ENCODE results near the gene KCNH2. TPM values are rescaled to one million over a fixed set of nuclear protein-coding genes. Genes with fewer than 3 reads are reported as not detected.

The KCNH2 gene
- total and polyA plus RNA-seq, 2 of the 13 experiments (the other 11 are each of a cell fraction or from before 2014, with no cell fraction given), result 0.09 to 0.11 TPM

- TF ChIP-seq, protein P1, sequence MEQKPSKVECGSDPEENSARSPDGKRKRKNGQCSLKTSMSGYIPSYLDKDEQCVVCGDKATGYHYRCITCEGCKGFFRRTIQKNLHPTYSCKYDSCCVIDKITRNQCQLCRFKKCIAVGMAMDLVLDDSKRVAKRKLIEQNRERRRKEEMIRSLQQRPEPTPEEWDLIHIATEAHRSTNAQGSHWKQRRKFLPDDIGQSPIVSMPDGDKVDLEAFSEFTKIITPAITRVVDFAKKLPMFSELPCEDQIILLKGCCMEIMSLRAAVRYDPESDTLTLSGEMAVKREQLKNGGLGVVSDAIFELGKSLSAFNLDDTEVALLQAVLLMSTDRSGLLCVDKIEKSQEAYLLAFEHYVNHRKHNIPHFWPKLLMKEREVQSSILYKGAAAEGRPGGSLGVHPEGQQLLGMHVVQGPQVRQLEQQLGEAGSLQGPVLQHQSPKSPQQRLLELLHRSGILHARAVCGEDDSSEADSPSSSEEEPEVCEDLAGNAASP (CRISPR knock-in tag; IDR thresholded peaks at IDR 0.05; ENCODE audit: borderline replicate concordance), result no peak
- TF ChIP-seq ZNF564 (CRISPR knock-in tag; IDR thresholded peaks at IDR 0.05) (no peak; the same call in 1 of the 2 replicates), PRDM15 (CRISPR knock-in tag; IDR thresholded peaks at IDR 0.05) (no peak), BCLAF1 (IDR thresholded peaks at IDR 0.05) (no peak), ZMYM2 (CRISPR knock-in tag; IDR thresholded peaks at IDR 0.05) (no peak), MTF1 (CRISPR knock-in tag; IDR thresholded peaks at IDR 0.05) (no peak), ZNF83 (CRISPR knock-in tag; IDR thresholded peaks at IDR 0.05; ENCODE audit: borderline replicate concordance) (no peak), NR1H2 (CRISPR knock-in tag; IDR thresholded peaks at IDR 0.05; ENCODE audit: borderline replicate concordance, low read depth) (no peak), POLR2A (IDR thresholded peaks at IDR 0.05; ENCODE audit: insufficient read depth in 1 of 2, low read depth in 2 of 2, low read length in 2 of 2) (no peak), ZNF280D (CRISPR knock-in tag; IDR thresholded peaks at IDR 0.05) (no peak), ZNF616 (CRISPR knock-in tag; IDR thresholded peaks at IDR 0.05; ENCODE audit: low read depth) (no peak), KDM2A (CRISPR knock-in tag; IDR thresholded peaks at IDR 0.05; ENCODE audit: borderline replicate concordance, low read depth) (no peak), RFX1 (IDR thresholded peaks at IDR 0.05) (no peak), ZKSCAN8 (CRISPR knock-in tag; IDR thresholded peaks at IDR 0.05; ENCODE audit: borderline replicate concordance) (no peak)
- TF ChIP-seq, protein P2, sequence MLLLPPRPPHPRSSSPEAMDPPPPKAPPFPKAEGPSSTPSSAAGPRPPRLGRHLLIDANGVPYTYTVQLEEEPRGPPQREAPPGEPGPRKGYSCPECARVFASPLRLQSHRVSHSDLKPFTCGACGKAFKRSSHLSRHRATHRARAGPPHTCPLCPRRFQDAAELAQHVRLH (CRISPR knock-in tag; IDR thresholded peaks at IDR 0.05; ENCODE audit: borderline replicate concordance, low read depth), result no peak
- TF ChIP-seq, protein P3, sequence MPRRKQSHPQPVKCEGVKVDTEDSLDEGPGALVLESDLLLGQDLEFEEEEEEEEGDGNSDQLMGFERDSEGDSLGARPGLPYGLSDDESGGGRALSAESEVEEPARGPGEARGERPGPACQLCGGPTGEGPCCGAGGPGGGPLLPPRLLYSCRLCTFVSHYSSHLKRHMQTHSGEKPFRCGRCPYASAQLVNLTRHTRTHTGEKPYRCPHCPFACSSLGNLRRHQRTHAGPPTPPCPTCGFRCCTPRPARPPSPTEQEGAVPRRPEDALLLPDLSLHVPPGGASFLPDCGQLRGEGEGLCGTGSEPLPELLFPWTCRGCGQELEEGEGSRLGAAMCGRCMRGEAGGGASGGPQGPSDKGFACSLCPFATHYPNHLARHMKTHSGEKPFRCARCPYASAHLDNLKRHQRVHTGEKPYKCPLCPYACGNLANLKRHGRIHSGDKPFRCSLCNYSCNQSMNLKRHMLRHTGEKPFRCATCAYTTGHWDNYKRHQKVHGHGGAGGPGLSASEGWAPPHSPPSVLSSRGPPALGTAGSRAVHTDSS (CRISPR knock-in tag; conservative IDR thresholded peaks at IDR 0.05), result no peak
Measured at GRCh38 chr7:151018421-151019129, 40.5 kb upstream of the KCNH2 start (continued).

All from HepG2 (cell line).